Lower leg skin (tissue), 3 donors: ENCODE results near the gene RAD51B.

Experiments used
- CTCF ChIP-seq, 3 donors: fragments of 450-650 bp; IDR thresholded peaks; one replicate each; pipeline ENCODE4 v1.5.1; 2016; ENCODE audit warnings: antibody characterized with exemption in 3 of 3, mild to moderate bottlenecking in 3 of 3, moderate library complexity in 2 of 3
- POLR2A ChIP-seq, 2 donors: fragments of 450-650 bp; IDR thresholded peaks; one replicate each; pipeline ENCODE4 v1.6.1; 2016 to 2017; ENCODE audit warnings: antibody characterized with exemption in 2 of 2, mild to moderate bottlenecking in 1 of 2, moderate library complexity in 1 of 2

- TF ChIP-seq CTCF (IDR thresholded peaks at IDR 0.05) (no peak), POLR2A (IDR thresholded peaks at IDR 0.05) (no peak)
Observed at GRCh38 chr14:68154275-68154674, 334.7 kb downstream of the RAD51B start.
